Measurements from ENCODE around the gene RAB23.
A peak's percentile ranks its signal among the peaks of the same experiment; 100 is the strongest.

The RAB23 gene

DNA sequence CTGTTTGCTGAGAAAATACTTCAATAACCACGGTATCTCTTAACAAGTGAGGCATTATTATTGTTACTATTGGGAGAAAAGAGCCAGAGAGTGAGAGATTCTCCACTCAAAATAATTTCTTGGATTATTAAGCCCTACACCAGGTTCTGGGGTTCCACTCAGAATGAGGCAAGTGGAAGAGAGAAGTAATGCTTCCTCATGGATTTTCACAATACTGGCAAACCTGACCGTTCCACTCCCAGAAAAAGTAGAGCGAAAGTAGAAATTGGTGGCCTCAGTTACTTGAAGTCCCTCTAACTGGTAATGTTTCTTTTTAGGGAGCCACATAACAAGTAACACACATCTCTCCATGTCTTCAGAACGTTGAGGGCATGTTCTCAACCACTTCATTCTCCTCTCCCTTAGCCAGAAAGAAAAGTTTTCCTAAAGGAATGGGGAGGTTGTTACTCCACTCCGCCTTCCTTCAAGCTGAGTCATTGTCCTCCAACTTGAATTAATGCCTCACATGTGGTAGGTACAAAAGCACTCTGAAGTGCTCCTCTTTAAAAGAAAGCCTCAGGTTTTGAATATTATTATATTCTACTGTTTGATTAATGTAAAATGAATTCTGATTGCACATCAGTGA is 48.1 kb downstream of the RAB23 start:
- Histone ChIP-seq H3K9me3 (ENCODE audit: control insufficient read depth, insufficient read depth, low read length) (no peaks in the 10 kb centered on the region), H3K4me3 (ENCODE audit: low read depth, low read length) (peak overlapping the region; percentile 70), H3K36me3 (ENCODE audit: control insufficient read depth, insufficient read depth, low read length) (no peaks in the 10 kb centered on the region), H3K9ac (ENCODE audit: low read depth, low read length) (no peak overlapping the region), H3K27me3 (ENCODE audit: control insufficient read depth, insufficient read depth, low read length) (peaks cover 9% of the 10 kb centered on the region), H3K4me1 (ENCODE audit: control insufficient read depth, insufficient read depth, low read length) (peaks cover 10% of the 10 kb centered on the region)

DNA sequence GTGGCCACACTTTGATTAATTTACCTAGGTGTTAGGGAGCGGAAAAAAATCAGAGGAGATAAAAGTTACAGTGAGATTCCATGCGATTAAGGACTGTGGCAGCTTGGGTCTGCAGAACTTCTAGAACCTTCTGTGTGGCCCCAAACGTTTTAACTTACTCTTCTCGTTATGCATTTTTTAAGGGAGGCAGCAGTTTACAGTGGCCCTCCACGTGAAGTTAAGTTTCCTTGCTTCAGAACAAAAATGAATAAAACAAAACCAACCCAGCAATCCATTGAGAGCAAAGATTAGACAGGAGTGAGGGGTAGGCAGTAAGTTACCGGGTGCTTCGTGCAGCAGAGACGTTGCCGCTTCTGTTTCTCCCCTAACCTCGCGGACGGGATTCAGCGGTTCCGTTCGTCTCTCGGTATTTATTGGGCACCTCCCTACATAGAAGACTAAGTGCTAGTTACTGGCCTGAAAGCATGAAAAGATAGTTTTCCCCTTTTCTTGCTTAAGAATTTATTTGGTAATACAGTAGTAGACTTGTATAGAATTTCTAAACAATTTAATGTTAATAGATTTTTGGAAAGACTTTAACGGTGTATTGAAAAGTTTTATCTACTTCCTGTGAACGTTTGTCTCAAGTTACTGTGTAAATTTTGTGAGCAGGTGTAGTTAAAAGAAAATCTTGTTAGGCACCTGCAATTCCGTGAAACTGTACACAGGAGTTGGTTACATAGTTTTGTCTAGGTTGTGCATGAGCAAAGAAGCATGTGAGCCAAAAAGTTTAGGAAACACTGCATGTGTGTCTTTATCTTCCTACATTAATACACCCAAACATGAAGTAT is 48.8 kb downstream of the RAB23 start:
- Histone ChIP-seq H3K36me3 (ENCODE audit: control insufficient read depth, insufficient read depth, low read length) (no peaks in the 10 kb centered on the region), H3K27me3 (ENCODE audit: control insufficient read depth, insufficient read depth, low read length) (peaks cover 9% of the 10 kb centered on the region), H3K9ac (ENCODE audit: low read depth, low read length) (peak overlapping the region; percentile 77), H3K4me3 (ENCODE audit: low read depth, low read length) (peak overlapping the region; percentile 70), H3K4me1 (ENCODE audit: control insufficient read depth, insufficient read depth, low read length) (peaks cover 10% of the 10 kb centered on the region), H3K9me3 (ENCODE audit: control insufficient read depth, insufficient read depth, low read length) (no peaks in the 10 kb centered on the region)

DNA sequence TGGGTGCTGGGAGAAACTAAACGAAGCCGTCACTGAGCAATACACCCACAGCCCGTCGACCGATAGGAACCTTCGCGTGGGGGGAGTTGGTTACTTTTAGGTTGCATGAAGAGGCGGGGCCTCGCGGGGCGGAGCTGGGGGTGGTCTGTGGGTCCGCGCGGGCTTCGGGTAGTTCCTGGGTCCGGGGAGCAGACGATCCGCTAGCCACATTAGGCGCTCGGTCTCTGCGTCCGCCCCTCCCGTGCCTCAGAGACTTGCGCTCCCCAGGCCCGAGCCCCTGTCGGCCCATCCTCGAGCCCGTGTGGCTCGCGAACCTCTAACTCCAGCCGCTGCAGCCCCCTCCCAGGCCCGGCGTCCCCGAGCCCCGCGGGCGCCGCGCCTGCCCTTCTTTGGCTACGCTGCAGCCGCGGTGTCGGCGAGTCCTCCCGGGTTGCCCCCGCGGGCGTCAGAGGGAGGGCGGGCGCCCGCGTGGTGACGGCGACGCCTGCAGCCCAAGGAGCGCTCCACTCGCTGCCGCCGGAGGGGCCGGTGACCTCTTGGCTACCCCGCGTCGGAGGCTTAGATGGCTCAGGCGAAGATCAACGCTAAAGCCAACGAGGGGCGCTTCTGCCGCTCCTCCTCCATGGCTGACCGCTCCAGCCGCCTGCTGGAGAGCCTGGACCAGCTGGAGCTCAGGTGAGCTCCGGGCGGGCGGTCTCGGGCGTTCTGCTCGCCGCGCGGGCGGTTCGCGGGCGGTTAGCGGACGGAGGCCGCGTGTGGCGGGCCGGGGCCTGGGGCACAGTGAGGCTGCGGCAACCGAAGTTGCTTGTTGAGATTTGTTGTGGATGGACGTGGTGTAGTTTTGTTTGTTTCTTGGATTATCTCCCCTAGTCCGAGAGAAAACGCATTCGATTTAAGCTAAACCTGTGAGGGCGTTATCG is 49.7 kb downstream of the RAB23 start, which contains the start of gene BAG2:
Gene BAG2 (plus strand): TSS at position 191 of the 920 bp plus-strand sequence. CDS start 372 bp downstream, at position 563.
- H3K9me3 ChIP-seq (ENCODE audit: control insufficient read depth, insufficient read depth, low read length) = no peaks in the 10 kb centered on the region
- peak within 1 kb of the TSS; percentile 70 for H3K4me3 ChIP-seq (ENCODE audit: low read depth, low read length)
- H3K36me3 ChIP-seq (ENCODE audit: control insufficient read depth, insufficient read depth, low read length) = no peaks in the 10 kb centered on the region
- H3K27me3 ChIP-seq (ENCODE audit: control insufficient read depth, insufficient read depth, low read length) = peaks cover 9% of the 10 kb centered on the region
- peaks cover 10% of the 10 kb centered on the region for H3K4me1 ChIP-seq (ENCODE audit: control insufficient read depth, insufficient read depth, low read length)
- H3K9ac ChIP-seq (ENCODE audit: low read depth, low read length) = peak within 1 kb of the TSS; percentile 77

DNA sequence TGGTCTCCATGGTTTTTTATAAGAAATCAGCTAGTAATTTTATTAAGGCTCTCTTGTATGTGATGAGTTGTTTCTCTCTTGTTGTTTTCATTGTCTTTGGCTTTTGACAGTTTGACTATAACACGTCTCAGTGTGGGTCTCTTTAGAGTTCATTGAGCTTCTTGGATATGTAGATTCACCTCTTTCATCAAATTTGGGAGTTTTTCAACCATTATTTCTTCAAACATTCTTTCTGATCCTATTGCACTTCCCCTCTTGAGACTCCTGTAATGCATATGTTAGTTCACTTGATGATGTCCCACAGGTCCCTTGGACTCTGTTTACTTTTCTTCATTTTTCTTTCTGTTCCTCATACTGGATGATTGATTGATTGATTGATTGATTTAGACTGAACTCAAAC is 57.0 kb downstream of the RAB23 start:
- H3K36me3 ChIP-seq (ENCODE audit: control insufficient read depth, insufficient read depth, low read length) = no peaks in the 10 kb centered on the region
- no peak overlapping the region for H3K4me3 ChIP-seq (ENCODE audit: low read depth, low read length)
- no peaks in the 10 kb centered on the region for H3K27me3 ChIP-seq (ENCODE audit: control insufficient read depth, insufficient read depth, low read length)
- no peak overlapping the region for H3K9ac ChIP-seq (ENCODE audit: low read depth, low read length)
- no peaks in the 10 kb centered on the region for H3K4me1 ChIP-seq (ENCODE audit: control insufficient read depth, insufficient read depth, low read length)
- H3K9me3 ChIP-seq (ENCODE audit: control insufficient read depth, insufficient read depth, low read length) = no peaks in the 10 kb centered on the region

DNA sequence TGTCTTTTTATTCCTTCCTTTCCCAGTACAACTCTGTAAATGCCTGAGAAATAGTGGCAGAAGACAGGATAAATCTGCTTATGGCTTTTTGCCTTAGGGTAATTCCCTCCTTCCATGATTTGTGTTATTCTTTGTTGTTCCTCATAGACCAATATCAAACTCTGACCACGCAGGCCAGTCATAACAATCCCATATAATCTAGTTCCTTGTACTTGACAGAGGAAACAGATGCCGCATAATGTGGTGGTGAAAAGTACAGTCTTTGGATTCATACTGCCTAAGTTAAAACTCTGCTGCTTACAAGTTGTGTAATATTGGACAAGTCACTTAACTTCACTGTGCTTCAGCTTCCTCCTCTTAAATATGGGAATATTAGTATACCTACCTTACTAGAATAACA is 58.2 kb downstream of the RAB23 start:
- no peak overlapping the region for H3K9ac ChIP-seq (ENCODE audit: low read depth, low read length)
- no peaks in the 10 kb centered on the region for H3K27me3 ChIP-seq (ENCODE audit: control insufficient read depth, insufficient read depth, low read length)
- no peaks in the 10 kb centered on the region for H3K9me3 ChIP-seq (ENCODE audit: control insufficient read depth, insufficient read depth, low read length)
- no peak overlapping the region for H3K4me3 ChIP-seq (ENCODE audit: low read depth, low read length)
- H3K4me1 ChIP-seq (ENCODE audit: control insufficient read depth, insufficient read depth, low read length) = no peaks in the 10 kb centered on the region
- no peaks in the 10 kb centered on the region for H3K36me3 ChIP-seq (ENCODE audit: control insufficient read depth, insufficient read depth, low read length)

DNA sequence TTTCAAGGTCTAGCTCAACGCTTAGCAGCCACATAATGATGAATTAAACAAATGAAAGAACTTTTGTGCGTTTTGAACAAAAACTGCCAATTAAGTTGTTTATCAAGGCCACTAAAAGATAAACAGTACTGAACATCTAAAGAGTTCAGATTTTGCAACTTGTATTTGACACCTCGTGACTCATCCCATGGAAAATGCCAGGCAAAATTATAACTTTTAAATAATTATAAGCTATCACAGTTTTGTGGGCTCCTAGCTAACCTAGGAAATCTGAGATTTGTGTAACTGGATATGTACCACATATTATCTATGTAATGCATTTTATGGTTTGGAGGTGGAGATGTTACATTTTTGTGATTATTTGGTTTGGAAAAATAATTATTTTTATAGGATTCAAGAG is 59.6 kb downstream of the RAB23 start:
- no peaks in the 10 kb centered on the region for H3K4me1 ChIP-seq (ENCODE audit: control insufficient read depth, insufficient read depth, low read length)
- no peaks in the 10 kb centered on the region for H3K9me3 ChIP-seq (ENCODE audit: control insufficient read depth, insufficient read depth, low read length)
- H3K9ac ChIP-seq (ENCODE audit: low read depth, low read length) = no peak overlapping the region
- no peaks in the 10 kb centered on the region for H3K36me3 ChIP-seq (ENCODE audit: control insufficient read depth, insufficient read depth, low read length)
- H3K27me3 ChIP-seq (ENCODE audit: control insufficient read depth, insufficient read depth, low read length) = no peaks in the 10 kb centered on the region
- H3K4me3 ChIP-seq (ENCODE audit: low read depth, low read length) = no peak overlapping the region

DNA sequence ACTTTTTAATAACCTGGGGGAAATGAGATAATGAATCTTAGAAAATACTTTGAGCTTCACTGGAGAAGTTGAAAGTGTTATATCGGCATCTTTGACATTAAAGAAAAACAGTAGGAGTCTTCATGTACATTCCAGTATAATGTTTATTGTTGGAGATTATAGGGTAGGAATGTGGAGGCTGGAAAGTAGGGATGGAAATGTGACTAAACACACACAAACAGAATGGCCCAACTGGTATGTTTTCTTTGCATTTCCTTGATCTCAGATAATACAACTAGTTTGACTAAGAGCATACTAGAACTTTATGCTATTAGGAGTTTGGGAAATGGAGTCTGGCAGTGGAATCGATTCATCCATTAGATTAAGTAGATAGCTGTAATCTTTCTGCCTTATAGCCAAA is 60.1 kb downstream of the RAB23 start:
- Histone ChIP-seq H3K27me3 (ENCODE audit: control insufficient read depth, insufficient read depth, low read length) (no peaks in the 10 kb centered on the region), H3K36me3 (ENCODE audit: control insufficient read depth, insufficient read depth, low read length) (no peaks in the 10 kb centered on the region), H3K9ac (ENCODE audit: low read depth, low read length) (no peak overlapping the region), H3K9me3 (ENCODE audit: control insufficient read depth, insufficient read depth, low read length) (no peaks in the 10 kb centered on the region), H3K4me1 (ENCODE audit: control insufficient read depth, insufficient read depth, low read length) (no peaks in the 10 kb centered on the region), H3K4me3 (ENCODE audit: low read depth, low read length) (no peak overlapping the region)

DNA sequence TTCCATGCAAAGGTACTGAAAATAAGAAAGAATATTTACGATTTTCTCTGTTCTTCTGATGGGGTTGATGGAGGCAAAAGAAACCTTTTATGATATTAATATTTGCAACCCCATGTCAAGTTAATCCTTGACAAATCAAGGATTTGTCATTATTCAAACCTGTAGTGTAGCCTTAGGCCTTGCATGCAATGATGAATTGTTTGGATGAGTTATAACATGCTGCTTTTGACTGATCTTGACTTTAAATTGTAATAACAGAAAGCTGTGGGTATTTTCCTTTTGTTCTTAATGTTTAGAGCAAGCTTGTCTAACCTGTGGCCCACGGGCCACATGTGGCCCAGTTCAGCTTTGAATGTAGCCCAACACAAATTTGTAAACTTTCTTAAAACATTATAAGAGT is 63.0 kb downstream of the RAB23 start:
- Histone ChIP-seq H3K4me3 (ENCODE audit: low read depth, low read length) (no peak overlapping the region), H3K36me3 (ENCODE audit: control insufficient read depth, insufficient read depth, low read length) (no peaks in the 10 kb centered on the region), H3K9ac (ENCODE audit: low read depth, low read length) (no peak overlapping the region), H3K27me3 (ENCODE audit: control insufficient read depth, insufficient read depth, low read length) (no peaks in the 10 kb centered on the region), H3K4me1 (ENCODE audit: control insufficient read depth, insufficient read depth, low read length) (no peaks in the 10 kb centered on the region), H3K9me3 (ENCODE audit: control insufficient read depth, insufficient read depth, low read length) (no peaks in the 10 kb centered on the region)

DNA sequence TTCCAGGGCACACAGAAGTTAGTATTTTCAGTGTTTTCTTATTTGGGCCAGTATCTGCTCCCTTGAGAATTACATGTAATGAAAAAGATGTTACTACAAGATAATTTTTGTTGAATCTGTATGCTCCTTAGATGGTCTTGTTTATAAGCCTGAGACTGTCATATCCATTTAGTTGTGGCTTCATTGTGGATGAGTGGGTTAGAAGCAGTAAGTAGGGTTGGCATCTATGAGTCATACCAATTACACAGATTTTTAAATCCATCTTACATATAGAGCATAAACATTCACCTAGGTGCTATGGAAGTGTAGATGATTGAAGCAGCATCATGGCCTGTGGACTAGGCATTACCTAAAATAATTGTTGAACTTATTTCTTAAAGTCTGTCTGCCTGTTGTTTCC is 63.4 kb downstream of the RAB23 start:
- Histone ChIP-seq H3K9ac (ENCODE audit: low read depth, low read length) (no peak overlapping the region), H3K4me3 (ENCODE audit: low read depth, low read length) (no peak overlapping the region), H3K9me3 (ENCODE audit: control insufficient read depth, insufficient read depth, low read length) (no peaks in the 10 kb centered on the region), H3K36me3 (ENCODE audit: control insufficient read depth, insufficient read depth, low read length) (no peaks in the 10 kb centered on the region), H3K27me3 (ENCODE audit: control insufficient read depth, insufficient read depth, low read length) (no peaks in the 10 kb centered on the region), H3K4me1 (ENCODE audit: control insufficient read depth, insufficient read depth, low read length) (no peaks in the 10 kb centered on the region)

DNA sequence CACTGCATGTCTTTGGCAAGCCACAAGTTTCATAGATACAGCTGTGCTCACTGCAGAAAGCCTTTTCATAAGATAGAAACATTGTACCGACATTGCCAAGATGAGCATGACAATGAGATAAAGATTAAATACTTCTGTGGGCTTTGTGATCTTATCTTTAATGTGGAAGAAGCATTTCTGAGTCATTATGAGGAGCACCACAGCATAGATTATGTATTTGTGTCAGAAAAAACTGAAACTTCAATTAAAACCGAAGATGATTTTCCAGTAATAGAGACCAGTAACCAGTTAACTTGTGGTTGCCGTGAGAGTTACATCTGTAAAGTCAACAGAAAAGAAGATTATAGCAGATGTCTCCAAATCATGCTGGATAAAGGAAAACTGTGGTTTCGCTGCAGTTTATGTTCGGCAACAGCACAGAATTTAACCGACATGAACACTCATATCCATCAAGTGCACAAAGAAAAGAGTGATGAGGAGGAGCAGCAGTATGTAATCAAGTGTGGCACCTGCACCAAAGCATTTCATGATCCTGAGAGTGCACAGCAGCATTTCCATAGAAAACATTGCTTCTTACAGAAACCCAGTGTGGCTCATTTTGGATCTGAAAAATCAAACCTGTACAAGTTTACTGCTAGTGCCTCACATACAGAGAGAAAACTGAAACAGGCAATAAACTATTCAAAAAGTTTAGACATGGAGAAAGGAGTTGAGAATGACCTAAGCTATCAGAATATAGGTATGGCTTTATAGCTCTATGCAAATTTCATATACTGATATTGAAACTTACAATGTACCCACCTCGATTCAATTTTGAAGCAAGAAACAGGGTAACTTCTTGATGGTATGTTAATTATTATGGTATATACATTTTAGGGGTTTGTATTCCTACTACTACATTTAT is 73.9 kb downstream of the RAB23 start:
- H3K27me3 ChIP-seq (ENCODE audit: control insufficient read depth, insufficient read depth, low read length) = no peaks in the 10 kb centered on the region
- H3K9ac ChIP-seq (ENCODE audit: low read depth, low read length) = no peak overlapping the region
- H3K4me1 ChIP-seq (ENCODE audit: control insufficient read depth, insufficient read depth, low read length) = no peaks in the 10 kb centered on the region
- no peaks in the 10 kb centered on the region for H3K9me3 ChIP-seq (ENCODE audit: control insufficient read depth, insufficient read depth, low read length)
- no peak overlapping the region for H3K4me3 ChIP-seq (ENCODE audit: low read depth, low read length)
- H3K36me3 ChIP-seq (ENCODE audit: control insufficient read depth, insufficient read depth, low read length) = no peaks in the 10 kb centered on the region

DNA sequence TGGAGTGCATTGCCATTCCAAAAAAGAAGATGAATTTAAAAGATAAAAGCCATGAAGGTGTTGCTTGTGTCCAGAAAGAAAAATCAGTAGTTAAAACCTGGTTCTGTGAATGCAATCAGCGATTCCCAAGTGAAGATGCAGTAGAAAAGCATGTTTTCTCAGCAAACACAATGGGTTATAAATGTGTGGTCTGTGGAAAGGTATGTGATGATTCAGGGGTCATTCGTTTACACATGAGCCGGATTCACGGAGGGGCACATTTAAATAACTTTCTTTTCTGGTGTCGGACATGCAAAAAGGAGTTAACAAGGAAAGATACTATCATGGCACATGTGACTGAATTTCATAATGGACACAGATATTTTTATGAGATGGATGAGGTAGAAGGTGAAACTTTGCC is 74.7 kb downstream of the RAB23 start:
- Histone ChIP-seq H3K9ac (ENCODE audit: low read depth, low read length) (no peak overlapping the region), H3K4me3 (ENCODE audit: low read depth, low read length) (no peak overlapping the region), H3K4me1 (ENCODE audit: control insufficient read depth, insufficient read depth, low read length) (no peaks in the 10 kb centered on the region), H3K36me3 (ENCODE audit: control insufficient read depth, insufficient read depth, low read length) (no peaks in the 10 kb centered on the region), H3K27me3 (ENCODE audit: control insufficient read depth, insufficient read depth, low read length) (no peaks in the 10 kb centered on the region), H3K9me3 (ENCODE audit: control insufficient read depth, insufficient read depth, low read length) (no peaks in the 10 kb centered on the region)
